Muscle of leg (tissue), 16 donors: ENCODE measurements around the gene C10orf53. TPM values are rescaled to one million over a fixed set of nuclear protein-coding genes. Genes with fewer than 3 reads are reported as not detected.

Experiments used
- DNase-seq: peaks from one replicate; pipeline ENCODE4 v3.0.0; 2013
- H3K27ac ChIP-seq: one replicate; pipeline ENCODE4 v1.5.1; 2013; ENCODE audit warnings: mild to moderate bottlenecking, low read length, control low read depth
- H3K27me3 ChIP-seq: one replicate; pipeline ENCODE4 v1.6.1; 2013; ENCODE audit warnings: low read length; ENCODE audit not compliant: control insufficient read depth, insufficient read depth
- H3K36me3 ChIP-seq: one replicate; pipeline ENCODE4 v1.6.1; 2013; ENCODE audit warnings: low read length; ENCODE audit not compliant: control insufficient read depth, insufficient read depth
- H3K4me1 ChIP-seq: one replicate; pipeline ENCODE4 v1.6.1; 2013; ENCODE audit warnings: low read length; ENCODE audit not compliant: control insufficient read depth, insufficient read depth
- H3K4me3 ChIP-seq: one replicate; pipeline ENCODE4 v1.5.1; 2013; ENCODE audit warnings: low read length, control low read depth
- H3K9me3 ChIP-seq: replicated peaks from 2 replicates; pipeline ENCODE4 v1.6.1; 2013; ENCODE audit warnings: low read depth, low read length; ENCODE audit not compliant: control insufficient read depth
- WGBS: methylation state at CpG from one replicate; pipeline ENCODE4 v1.1.5; 2013; ENCODE audit warnings: missing lambda C conversion rate; ENCODE audit not compliant: insufficient coverage; 5-methylcytosine and 5-hydroxymethylcytosine counted together
- long read RNA-seq, 11 donors: transcript quantifications; one replicate each; lab custom pipeline, GENCODE V29; 2026
- polyA plus RNA-seq, 8 donors: library from polyadenylated mRNA; unstranded; fragments of 120-200 nt; gene quantifications; one replicate each; pipeline versions ENCODE4 v1.2.1 to v1.2.3, GENCODE V29; 2013; ENCODE audit warnings: inconsistent platforms in 1 of 8, low replicate concordance in 1 of 8; ENCODE audit not compliant: insufficient read length in 8 of 8, insufficient read depth in 1 of 8
- total RNA-seq: library from RNA; stranded (reverse); fragments of 120-200 nt; gene quantifications from one replicate; pipeline ENCODE4 v1.2.4, GENCODE V29; 2013

The C10orf53 gene
- not detected for total RNA-seq
- not detected for polyA plus RNA-seq
- long read RNA-seq, donor 1: 0 reads
- long read RNA-seq, donor 2: 0 reads
- long read RNA-seq, donor 3: 0 reads
- long read RNA-seq, donor 4: 0 reads
- long read RNA-seq, donor 5: 0 reads
- long read RNA-seq, donor 6: 0 reads
- long read RNA-seq, donor 7: 0 reads
- long read RNA-seq, donor 8: 0 reads
- long read RNA-seq, donor 9: 0 reads
- long read RNA-seq, donor 10: 0 reads
- long read RNA-seq, donor 11: 0 reads

GRCh38 chr10:49679480-49679893 is at the start of gene C10orf53:
Gene C10orf53 (plus strand): TSS chr10:49679651. CDS start chr10:49679698, 47 bp downstream.
- Histone ChIP-seq H3K27me3 (peaks cover 12% of the 10 kb centered on the region), H3K9me3 (no peaks in the 10 kb centered on the region), H3K4me3 (no peak within 1 kb of the TSS), H3K27ac (no peak within 1 kb of the TSS), H3K4me1 (peaks cover 2% of the 10 kb centered on the region), H3K36me3 (no peaks in the 10 kb centered on the region)
- DNase-seq: peak; percentile 26
- 4% methylated on average over 33 of the region's 36 CpGs for WGBS

DNA sequence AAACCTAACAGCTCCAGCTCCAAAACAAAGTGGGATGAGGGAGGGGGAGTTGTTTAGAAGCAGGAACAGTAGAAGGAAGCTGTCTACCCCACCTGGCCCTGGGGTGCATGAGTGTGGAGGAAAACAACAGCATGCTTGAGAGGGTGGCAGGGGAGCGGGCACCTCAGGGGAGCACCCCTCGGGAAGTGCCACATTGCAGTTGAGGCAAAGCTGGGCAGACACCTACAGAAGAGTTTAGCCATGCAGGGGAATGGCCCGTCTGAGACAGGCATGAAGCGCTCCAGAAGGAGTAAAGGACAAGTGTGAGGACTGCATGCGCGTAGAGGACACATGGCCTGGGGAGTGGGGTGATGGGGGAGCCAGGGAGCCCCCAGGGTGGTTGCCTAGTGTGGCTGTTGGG is 47.5 kb upstream of the C10orf53 start:
- Histone ChIP-seq H3K4me1 (no peaks in the 10 kb centered on the region), H3K27ac (no peak overlapping the region), H3K27me3 (peaks cover 9% of the 10 kb centered on the region), H3K4me3 (no peak overlapping the region), H3K36me3 (no peaks in the 10 kb centered on the region), H3K9me3 (no peaks in the 10 kb centered on the region)
- no peak for DNase-seq
- whole genome bisulfite sequencing: 89% methylated on average over 6 of the region's 6 CpGs

DNA sequence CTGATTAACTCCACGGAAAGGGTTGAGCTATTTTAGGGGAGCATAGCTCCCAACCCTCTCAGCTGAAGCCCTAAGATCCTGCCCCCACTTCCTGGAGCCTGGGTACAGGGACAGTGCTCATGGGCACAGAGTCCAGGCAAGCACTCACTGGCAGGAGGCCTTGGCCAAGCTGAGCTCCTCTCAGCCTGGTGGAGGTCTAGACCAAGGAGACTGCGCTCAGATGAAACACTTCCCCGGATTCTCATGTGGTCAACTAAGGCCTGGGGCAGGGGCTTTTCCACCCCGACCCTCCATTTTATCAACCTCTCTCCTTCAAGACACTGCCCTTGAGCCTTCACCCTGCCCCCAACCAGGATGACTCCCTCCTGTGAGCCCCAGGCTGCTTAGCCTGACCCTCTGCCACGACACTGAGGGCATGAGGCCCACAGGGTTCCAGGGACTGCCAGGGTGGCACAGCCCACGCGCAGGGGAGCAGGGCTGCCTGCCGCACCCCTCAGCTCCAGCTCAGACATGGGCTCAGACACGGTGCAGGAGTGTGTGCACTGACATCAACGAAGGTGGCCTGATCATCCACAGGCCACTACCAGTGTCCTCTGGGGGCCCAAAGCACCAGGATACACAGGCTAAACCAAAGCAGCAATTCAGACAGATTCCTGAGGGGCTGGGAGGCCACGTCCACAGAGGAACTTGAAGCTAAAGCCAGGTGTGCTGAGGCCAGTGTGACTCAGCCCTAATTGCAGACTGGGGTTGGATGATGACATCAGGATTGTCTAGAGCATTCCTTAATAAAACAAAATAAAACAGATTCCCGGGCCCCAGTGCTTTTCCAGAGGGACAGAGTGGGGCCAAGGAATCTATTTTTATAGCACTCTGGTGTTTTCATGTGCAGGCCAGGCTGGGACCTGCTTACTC is 46.8 kb upstream of the C10orf53 start:
- DNase-seq: no peak
- Histone ChIP-seq H3K4me3 (no peak overlapping the region), H3K27me3 (peaks cover 9% of the 10 kb centered on the region), H3K27ac (no peak overlapping the region), H3K9me3 (no peaks in the 10 kb centered on the region), H3K4me1 (no peaks in the 10 kb centered on the region), H3K36me3 (no peaks in the 10 kb centered on the region)
- WGBS: 61% methylated on average over 9 of the region's 12 CpGs

DNA sequence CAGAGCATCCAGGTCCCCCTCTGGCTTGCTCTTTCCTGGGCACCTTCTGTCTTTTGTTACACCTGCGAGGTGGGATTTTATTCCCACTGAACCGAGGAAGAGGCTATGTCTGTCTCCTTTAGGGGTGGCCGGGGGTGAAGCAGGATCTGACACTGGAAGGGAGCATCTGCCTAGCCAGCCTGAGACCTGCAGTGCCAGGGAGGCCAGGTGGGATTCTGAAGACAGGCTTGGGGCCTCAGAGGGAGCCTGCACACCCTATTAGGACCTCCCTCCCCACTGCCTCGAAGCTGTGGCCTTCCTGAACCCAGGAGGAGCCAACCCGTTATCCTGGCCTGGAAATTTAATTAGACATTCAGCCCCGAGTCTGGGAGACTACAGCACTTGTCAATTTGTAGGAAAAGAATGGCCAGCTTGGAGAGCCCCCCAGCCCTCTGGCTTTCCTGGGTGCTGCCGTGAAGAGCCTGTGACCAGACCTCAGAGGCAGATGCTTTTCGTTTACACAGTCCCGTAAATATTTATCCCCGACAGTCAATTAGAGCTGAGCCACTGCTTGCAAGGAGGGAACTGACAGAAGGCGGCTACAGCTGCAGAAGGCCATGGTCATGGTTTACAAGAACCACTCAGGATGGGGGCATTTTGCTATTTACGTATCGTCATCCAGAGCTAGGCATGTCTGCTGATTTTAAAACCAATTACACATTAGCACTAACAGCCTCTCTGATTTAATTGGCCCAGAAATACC is 46.0 kb upstream of the C10orf53 start:
- DNase-seq: no peak
- H3K4me1 ChIP-seq: no peaks in the 10 kb centered on the region
- H3K4me3 ChIP-seq: no peak overlapping the region
- H3K27me3 ChIP-seq: peaks cover 9% of the 10 kb centered on the region
- H3K27ac ChIP-seq: no peak overlapping the region
- 33% methylated on average over 8 of the region's 13 CpGs for WGBS
- H3K36me3 ChIP-seq: no peaks in the 10 kb centered on the region
- H3K9me3 ChIP-seq: no peaks in the 10 kb centered on the region

DNA sequence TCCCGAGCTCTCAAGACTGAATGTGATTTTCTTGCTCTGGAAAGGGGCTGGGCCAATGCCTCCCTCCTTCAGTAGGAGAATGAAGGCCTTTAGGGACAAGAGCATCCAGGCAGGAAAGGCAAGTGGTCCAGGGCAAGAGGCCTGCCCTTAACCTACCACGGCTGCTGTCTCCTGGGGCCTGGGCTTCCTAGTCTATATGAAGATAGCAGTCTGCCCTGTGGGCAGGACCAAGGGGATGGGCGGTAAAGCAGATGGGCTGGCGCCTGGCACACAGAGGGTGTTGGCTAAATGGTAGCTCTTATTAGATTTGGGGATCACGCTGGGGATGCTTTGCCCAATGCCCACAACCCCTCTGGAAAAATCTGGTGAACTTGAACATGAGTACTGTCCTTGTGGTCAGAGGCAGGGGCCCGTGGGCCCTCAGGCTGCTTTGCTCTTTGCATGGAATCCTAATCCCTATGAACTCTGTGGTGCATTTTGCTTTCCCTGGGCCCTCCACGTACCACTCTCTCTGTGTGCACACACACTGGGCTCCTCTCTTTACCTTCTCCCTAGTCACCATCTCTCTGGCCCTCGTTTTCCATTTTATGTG is 45.3 kb upstream of the C10orf53 start:
- H3K4me3 ChIP-seq: no peak overlapping the region
- H3K27ac ChIP-seq: no peak overlapping the region
- peaks cover 9% of the 10 kb centered on the region for H3K27me3 ChIP-seq
- no peaks in the 10 kb centered on the region for H3K4me1 ChIP-seq
- H3K9me3 ChIP-seq: no peaks in the 10 kb centered on the region
- 69% methylated on average over 6 of the region's 8 CpGs for whole genome bisulfite sequencing
- no peaks in the 10 kb centered on the region for H3K36me3 ChIP-seq
- DNase-seq: no peak

- Histone ChIP-seq H3K27ac (no peak overlapping the region), H3K4me3 (no peak overlapping the region), H3K36me3 (no peaks in the 10 kb centered on the region), H3K9me3 (no peaks in the 10 kb centered on the region), H3K27me3 (peaks cover 2% of the 10 kb centered on the region), H3K4me1 (no peaks in the 10 kb centered on the region)
- no peak for DNase-seq
- WGBS: 84% methylated on average over 3 of the region's 3 CpGs
Measured at GRCh38 chr10:49642311-49642710, 37.1 kb upstream of the C10orf53 start.

GRCh38 chr10:49643241-49644034 is 36.0 kb upstream of the C10orf53 start:
- Histone ChIP-seq H3K27ac (no peak overlapping the region), H3K4me1 (no peaks in the 10 kb centered on the region), H3K27me3 (peaks cover 2% of the 10 kb centered on the region), H3K4me3 (no peak overlapping the region), H3K36me3 (no peaks in the 10 kb centered on the region), H3K9me3 (no peaks in the 10 kb centered on the region)
- 86% methylated on average over 3 of the region's 5 CpGs for WGBS
- no peak for DNase-seq

DNA sequence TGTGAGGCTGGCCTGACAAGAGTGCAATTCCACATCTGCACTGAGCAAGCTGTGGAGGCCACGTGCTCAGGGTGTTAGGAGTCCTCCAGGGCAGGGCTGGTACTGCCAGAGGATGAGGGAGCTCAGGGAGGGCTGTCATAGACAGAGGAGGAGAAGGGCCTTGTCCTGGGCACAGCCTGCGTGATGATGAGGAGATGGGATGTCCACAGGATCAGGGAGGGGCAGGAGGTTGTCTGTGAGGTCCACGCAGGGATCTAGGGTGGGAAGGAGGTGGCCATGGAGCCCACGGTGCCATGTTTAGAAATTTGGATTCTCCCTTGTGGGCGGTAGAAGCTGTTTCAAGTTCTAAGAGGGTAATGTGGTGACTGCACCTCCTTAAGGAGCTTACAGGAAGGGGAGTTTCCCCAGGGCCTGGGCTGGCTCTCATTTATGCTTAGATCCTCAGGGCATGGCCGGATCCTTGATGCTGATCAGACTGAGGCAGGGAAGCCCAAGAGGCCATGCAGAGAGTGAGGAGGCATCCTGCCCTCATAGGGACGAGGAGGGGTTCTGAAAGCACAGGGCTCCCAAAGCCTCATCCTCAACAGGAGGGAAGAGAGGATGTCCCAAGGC is 35.3 kb upstream of the C10orf53 start:
- 79% methylated on average over 6 of the region's 7 CpGs for WGBS

DNA sequence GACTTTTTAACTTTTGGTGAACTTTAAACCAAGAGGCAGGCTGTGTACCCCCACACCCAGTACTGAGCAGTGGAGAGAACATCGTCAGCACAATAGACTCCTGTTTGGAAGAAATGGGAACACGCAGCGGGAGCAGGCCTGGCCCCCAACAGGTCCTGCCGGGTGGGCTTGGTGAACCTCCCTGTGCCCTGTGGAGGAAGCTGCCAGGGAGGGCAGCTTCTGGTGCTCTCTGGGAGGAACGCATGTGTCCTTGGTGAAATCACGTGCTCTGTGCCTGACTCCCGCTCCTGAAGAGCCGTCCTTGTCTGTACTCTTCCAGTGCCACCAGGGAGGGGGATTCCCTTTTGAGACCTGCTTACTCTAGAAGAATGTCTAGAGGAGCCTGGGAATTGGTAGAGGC is 34.0 kb upstream of the C10orf53 start:
- Histone ChIP-seq H3K36me3 (no peaks in the 10 kb centered on the region), H3K4me1 (no peaks in the 10 kb centered on the region), H3K4me3 (no peak overlapping the region), H3K9me3 (no peaks in the 10 kb centered on the region), H3K27ac (no peak overlapping the region), H3K27me3 (peaks cover 8% of the 10 kb centered on the region)
- WGBS: 68% methylated on average over 7 of the region's 8 CpGs
- no peak for DNase-seq

More for the DNA sequence above, 35.3 kb upstream of the C10orf53 start:
- Histone ChIP-seq H3K9me3 (no peaks in the 10 kb centered on the region), H3K27ac (no peak overlapping the region), H3K27me3 (peaks cover 2% of the 10 kb centered on the region), H3K4me3 (no peak overlapping the region), H3K4me1 (no peaks in the 10 kb centered on the region), H3K36me3 (no peaks in the 10 kb centered on the region)
- no peak for DNase-seq
